IMR-90 (cell line): Measurements from ENCODE around the gene CBS. TPM values are rescaled to one million over a fixed set of nuclear protein-coding genes. Genes with fewer than 3 reads are reported as not detected.

ENCODE experiments used
- polyA plus RNA-seq, 3 experiments: library from polyadenylated mRNA; depleted of rRNA; stranded (reverse); fragments of >200 nt; gene quantifications; 2 replicates each; pipeline ENCODE4 v1.2.3, GENCODE V29; 2012; ENCODE audit warnings: low replicate concordance in 1 of 3
- total RNA-seq: library from RNA; depleted of rRNA; stranded (reverse); fragments of >200 nt; gene quantifications from 2 replicates; pipeline ENCODE4 v1.2.3, GENCODE V29; 2012; rRNA removed

Gene CBS
- total and polyA plus RNA-seq, 2 of the 4 experiments (the other 2 are of a cell fraction): 38.5 to 54.3 TPM

Other genes with a start within 250 kb of the CBS start
- gene WDR4, start 196.3 kb downstream of the CBS start, total RNA-seq: 8.6 and 11.3 TPM in 2 replicates
- 20.2 and 20.8 TPM in 2 replicates for gene WDR4, start 196.3 kb downstream of the CBS start, polyA plus RNA-seq (2012; rRNA removed)
- 55.6 and 62.5 TPM in 2 replicates for gene NDUFV3, start 182.5 kb downstream of the CBS start, total RNA-seq
- 38.5 and 44.1 TPM in 2 replicates for gene NDUFV3, start 182.5 kb downstream of the CBS start, polyA plus RNA-seq (2012; rRNA removed)
- under 0.01 TPM in 1 of 2 replicates, not detected in the other for gene ERVH48-1, start 150.2 kb downstream of the CBS start, total RNA-seq
- gene ERVH48-1, start 150.2 kb downstream of the CBS start, polyA plus RNA-seq (2012; rRNA removed): not detected in 2 replicates
- 35.0 and 48.3 TPM in 2 replicates for gene PKNOX1, start 101.3 kb downstream of the CBS start, total RNA-seq
- gene PKNOX1, start 101.3 kb downstream of the CBS start, polyA plus RNA-seq (2012; rRNA removed): 51.5 and 61.0 TPM in 2 replicates
- gene U2AF1, start 31.7 kb upstream of the CBS start, total RNA-seq: 6.5 and 16.4 TPM in 2 replicates
- gene U2AF1, start 31.7 kb upstream of the CBS start, polyA plus RNA-seq (2012; rRNA removed): 8.5 and 10.5 TPM in 2 replicates
- not detected in 2 replicates for gene CRYAA, start 93.2 kb upstream of the CBS start, total RNA-seq
- gene CRYAA, start 93.2 kb upstream of the CBS start, polyA plus RNA-seq (2012; rRNA removed): not detected in 2 replicates